Urothelium cell line (cell line): ENCODE measurements around the gene TTC12.

Experiments used
- DNase-seq: peaks from one replicate; pipeline ENCODE4 v3.0.0; 2011; ENCODE audit warnings: low spot score, mixed read lengths
- FAIRE-seq: peaks from 2 replicates; lab custom pipeline; 2011; peaks lifted over from hg19 to GRCh38; lab: Jason Lieb, UNC

Gene TTC12

DNA sequence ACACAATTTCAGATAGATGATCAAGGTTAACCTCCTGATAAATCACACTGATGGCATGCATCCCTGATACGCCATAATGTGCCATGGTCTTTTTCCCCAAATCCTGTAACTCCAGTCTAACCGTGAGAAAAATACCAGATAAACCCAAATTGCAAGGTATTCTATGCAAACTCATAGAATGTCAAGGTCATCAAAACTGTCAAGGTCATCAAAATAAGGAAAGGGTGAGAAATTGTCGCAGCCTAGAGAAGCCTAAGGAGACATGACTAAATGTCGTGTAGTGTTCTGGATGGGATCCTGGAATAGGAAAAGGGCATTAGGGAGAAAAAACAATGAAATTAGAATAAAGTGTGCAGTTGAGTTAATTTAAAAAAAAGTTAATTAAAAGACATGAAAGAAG is 4.7 kb downstream of the TTC12 start:
- no peak for DNase-seq
- no peak for FAIRE-seq

DNA sequence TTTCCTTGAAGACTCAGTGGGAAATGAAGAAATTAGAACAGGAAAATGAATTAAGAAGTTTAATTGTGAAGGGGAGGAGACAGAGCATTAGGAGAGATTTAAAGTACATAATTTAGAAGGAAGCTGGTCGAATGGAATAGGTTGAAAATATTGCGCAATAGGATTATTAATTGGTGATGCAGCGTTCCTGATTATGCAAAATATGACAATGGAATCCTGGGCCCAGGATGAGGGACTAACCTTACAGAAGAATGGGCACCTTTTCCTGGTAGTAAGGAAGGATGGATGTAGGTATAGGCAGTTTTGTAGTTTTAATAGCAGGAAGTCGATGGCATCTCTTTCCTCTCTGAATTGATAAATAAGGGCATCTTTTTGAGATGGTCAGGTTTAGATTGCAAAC is 7.8 kb downstream of the TTC12 start:
- FAIRE-seq (no peak), DNase-seq (no peak)

DNA sequence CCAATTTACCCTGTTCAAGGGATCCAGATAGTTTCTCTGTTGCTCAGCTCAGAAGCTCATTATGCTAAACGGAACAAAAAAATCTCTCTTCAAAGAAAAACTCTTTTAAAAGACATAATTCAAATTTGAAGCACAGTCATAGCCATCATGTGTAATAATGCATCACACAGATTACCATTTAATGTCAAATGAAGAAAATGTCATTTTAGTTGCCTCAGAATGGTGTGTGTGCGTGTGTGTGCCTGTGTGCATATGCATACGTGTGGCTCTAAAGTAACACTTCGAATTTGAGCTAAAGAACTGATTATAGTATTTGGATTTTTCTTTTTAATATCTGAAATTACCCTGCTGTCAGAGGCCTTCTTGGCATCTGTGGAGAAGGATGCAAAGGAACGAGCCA is 9.9 kb downstream of the TTC12 start:
- peak; percentile 77 for FAIRE-seq
- DNase-seq = no peak

DNA sequence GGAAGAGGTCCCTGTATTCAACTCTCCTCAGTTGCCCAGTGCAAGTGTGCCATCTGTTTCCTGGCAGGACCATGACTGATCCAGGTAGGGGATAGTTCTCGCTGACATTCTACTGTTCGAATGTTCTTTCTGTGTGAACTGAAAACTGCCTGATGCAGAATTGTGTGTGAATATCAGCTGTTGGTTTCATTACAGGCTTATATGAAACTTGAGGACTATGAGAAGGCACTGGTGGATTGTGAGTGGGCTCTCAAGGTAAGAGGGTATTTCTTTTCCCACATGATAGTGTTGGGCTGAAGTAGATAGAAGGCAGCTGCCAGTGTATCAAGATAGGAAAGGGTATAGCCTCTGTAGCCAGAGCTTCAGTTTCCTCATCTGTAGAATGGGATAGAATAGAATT is 15.3 kb downstream of the TTC12 start:
- FAIRE-seq (peak; percentile 20), DNase-seq (no peak)

DNA sequence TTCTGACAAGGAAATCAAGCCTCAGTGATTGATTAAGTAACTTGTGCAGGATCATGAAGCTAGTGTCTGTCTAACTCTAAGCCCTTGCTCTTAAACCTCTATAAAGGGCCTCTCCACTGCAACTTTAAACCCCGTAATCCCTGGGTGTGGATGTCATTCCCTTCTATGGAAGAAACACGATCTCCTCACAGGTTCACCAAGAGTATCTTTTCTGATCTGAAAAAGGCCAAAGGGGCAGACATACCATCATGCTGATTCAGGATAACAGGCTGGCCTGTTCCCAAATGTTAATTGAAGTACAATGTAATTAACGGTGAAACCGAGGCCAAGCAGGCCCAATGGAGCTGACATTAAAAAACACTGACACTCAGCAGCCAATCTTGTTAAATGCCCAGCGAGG is 17.1 kb downstream of the TTC12 start:
- FAIRE-seq = no peak

DNA sequence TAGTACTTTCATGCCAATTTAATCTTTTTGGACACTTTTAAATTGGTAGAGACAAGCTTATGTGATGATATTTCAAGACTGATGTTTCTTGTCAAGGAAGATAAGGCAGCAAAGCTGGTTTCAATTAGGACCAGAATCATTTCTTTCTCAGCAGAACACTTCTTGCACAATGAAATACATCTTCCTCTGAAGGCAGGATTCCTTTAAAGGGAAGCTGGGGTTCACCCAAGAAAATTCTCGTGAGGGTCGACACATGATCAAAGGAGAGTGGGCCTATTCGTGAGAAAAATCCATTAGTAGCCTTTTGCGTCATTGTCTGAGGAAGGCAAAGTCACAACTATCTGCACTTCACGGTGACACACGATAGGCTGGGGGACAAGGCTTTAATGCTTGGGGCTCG is 17.6 kb downstream of the TTC12 start:
- peak; percentile 82 for FAIRE-seq
- DNase-seq = no peak

More for the DNA sequence above, 17.1 kb downstream of the TTC12 start:
- DNase-seq = no peak

DNA sequence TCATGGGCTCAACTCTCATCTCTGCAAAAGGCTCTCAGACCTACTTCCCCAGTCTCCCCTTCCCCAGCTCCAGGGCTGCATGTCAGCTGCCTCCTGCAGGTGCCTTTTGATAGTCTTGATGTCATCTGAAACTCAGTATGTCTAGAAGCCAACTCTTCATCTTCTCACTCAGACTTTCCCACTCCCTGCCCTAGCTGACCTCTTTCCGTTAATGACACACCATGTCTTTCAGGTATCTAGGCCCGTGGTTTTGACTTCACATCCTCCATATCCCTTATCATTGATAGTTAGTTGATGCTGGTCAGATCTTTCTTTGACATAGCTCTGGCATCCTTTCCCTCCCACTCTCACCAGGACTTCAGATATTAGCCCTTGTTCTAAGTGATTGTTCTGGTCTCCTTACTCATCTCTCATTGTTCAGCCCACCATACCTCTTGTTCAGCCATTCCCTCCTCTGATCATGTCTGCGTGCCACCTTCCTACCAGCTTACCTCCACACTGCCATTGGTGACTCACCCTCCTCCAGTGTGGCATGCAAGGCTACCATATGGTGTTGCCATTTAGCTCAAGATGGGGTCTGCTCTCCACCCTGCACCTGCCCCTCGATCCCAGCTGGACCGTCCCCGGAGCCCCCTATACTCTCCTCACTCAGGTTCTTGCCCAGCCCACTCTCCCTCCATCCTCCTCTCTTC is 18.4 kb downstream of the TTC12 start:
- DNase-seq (no peak), FAIRE-seq (peak; percentile 62)

DNA sequence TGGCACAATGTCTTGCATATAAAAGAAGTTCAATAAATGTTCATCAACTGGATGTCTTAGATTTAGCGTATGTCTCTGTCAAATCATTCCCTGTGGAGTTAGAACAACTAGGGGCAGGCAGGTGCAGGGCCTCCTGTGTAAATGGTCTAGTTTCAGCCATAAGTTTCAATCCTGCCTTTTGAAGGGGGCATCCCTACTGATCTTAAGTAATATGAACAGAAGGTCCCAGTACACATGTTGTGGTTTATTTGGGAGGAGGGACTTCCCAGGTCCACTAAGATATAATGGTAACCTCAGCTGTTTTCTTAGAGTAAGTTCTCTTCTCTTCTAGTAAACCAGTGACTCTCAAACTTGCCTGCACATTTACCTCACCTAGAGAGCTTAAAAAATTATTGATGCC is 19.8 kb downstream of the TTC12 start:
- no peak for FAIRE-seq
- DNase-seq = no peak

DNA sequence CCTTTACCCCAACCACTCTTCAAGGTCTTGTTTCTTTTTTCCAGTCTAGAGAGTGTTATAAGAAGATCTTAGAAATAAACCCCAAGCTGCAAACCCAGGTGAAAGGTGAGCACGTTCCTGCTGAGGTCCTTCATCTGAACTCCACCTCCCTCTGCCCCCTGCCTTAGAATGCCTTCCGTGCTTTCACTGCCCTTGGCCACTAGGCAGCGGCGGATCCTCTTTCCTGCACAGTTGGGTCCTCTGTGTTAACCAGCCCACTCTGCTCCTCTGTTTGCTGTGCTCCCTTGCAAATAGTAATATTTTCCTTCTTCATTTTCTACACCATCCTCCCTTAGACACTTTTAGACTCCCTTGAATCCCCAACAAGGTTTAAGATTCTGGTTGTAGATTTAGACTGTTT is 24.3 kb downstream of the TTC12 start:
- no peak for DNase-seq
- no peak for FAIRE-seq

DNA sequence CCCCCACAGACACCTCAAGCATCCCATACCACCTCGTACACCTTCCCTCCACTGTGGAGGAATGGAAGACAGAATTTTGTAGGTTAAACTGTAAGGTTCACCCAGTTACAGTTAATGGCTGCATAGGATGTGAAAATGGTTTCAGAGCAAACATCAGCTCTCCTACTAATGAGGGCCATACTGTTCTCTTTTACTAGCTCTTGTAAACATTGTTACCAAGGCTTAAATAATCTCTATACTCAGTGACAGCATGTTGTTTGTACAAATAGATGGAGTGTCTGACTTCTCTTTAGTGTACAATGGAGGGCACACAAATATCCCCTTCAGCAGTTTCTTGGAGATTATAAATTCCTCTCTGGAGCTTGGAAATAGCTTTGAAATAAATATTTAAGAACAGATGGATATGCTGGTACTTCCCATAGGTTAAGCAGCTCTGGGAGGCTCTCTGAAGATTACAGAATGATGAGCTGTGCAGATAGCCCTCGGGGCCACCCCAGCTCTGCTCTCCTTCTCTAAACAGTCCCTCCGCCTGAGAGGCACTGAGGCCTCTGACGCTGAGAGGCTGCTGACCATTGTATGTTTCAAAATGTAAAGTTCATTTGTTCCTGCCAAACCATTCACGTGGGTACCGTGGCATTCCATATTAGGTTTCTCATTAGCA is 25.7 kb downstream of the TTC12 start:
- FAIRE-seq = peak; percentile 37
- no peak for DNase-seq

DNA sequence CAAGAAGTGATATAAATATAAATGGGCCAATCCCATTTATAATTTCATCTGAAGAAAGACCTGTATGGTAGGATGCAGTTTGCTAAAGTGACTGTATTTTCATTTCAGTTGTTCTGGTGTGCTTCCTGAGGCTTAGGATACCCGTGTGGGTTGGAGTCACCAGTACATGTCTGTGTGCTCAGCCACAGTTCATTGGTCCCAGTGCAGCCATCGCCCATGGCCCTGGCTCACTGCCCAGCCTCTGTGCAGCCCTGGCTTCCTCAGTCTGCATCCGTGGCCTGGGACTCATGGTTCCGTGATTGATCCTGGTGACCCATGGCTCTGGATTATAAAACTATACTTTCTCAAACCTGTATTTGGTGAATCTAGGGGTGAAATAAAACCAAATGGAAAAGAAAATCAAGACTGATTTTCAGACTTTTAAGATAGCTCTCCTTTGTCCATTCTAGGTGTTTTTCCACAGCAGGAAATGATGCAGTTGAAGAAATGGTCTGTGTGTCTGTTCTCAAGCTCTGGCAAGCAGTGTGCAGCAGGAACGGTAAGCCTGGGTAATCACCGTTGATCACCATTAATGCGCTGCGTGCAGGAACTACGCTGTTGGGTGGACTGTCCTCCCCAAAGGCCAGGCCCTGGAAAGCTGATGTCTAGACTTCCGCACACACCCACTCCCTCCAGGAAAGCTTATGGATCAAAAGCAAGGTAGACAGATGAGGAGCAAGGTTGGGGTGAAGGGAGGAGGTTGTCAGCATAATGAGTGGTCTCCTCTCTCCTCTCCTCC is 27.2 kb downstream of the TTC12 start:
- DNase-seq = no peak
- FAIRE-seq = no peak

DNA sequence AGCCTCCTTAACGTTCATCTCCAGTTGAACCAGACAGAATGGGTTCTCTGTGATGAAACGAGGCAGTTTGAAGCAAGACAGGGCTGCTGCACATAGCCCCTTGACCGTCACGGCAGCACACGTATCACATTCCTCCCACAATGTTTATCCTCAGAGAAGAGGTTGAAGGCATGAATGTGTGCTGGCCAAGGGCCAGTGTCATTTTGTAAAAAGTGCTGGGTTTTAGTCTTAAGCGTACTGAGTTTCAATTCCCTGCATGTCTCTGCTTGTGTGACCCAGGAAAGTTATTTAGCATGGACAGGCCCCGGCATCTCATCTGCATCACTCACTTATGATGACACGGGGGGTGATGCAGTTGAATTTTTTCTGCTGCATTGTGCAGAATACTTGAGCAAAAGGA is 31.6 kb downstream of the TTC12 start:
- DNase-seq = no peak

DNA sequence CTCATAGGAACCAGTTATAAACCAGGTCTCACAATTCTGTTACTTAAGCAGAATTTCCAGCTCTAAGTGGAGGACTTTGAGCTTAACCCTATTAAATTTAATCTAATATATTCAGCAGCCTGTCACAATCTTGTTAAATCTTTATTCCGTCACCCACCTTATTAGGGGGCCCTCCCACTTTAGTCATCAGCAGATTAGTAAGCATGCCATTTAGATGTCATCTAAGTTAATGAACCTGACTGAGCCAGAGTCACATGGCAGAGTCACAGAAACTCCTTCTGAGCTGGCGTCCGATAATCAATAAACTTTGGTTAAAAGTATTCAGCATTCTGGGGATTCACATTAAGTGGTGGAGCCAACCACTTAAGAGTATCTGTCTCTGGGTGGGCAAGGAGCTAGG is 35.1 kb downstream of the TTC12 start:
- no peak for FAIRE-seq
- no peak for DNase-seq

More for the DNA sequence above, 31.6 kb downstream of the TTC12 start:
- FAIRE-seq = no peak

DNA sequence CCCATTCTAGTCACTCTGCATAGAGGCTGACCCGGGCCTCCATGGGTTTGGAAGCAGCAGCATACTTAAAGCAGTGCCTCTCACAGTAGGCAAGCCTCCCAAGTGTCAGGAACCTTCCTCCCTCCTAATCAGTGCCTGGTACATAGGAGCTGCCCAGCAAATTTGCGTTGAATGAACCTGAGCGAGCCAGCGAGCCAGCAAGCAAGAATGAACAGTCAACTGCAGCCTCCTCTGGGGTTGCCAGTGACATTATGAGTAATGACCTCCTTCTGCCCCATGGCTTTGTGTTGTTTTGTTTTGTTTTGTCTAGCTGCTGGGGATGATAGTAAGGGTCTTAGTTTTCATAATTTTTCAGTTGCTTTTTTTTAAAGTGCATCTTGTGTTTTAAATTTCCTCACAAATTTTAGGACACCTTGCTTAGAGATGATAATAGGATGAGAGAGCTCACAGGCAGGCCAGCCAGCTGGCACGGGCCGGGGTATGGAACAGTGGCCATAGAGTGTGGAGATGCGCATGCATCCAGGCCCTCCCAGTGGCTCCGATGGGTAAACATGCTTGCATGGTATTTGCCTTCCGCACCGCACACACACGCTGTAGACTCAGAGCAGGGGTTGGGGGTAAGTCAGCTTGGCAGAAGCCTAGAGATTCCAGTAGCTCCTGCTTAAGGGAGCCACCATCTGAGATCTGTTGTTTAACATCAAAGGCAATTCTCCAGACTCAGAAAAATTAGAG is 36.1 kb downstream of the TTC12 start:
- no peak for DNase-seq
- no peak for FAIRE-seq

DNA sequence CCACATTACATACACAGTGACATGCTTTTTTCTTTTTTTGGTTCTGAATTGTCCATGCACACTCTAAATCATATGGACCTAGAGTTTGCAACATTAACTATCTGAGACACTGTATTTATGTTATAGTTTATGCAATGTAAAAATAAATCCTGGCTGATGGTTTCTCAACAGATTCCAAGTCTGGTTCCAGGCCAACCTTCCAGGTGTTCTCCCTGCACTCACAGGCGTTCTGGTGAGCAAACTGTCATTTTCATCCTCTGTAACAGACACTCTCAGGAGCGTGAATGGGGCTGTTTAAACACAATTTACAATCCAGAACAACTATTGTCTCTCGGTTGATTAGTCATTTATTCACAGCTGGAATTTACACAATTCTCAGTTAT is 36.7 kb downstream of the TTC12 start:
- FAIRE-seq = no peak
- no peak for DNase-seq

DNA sequence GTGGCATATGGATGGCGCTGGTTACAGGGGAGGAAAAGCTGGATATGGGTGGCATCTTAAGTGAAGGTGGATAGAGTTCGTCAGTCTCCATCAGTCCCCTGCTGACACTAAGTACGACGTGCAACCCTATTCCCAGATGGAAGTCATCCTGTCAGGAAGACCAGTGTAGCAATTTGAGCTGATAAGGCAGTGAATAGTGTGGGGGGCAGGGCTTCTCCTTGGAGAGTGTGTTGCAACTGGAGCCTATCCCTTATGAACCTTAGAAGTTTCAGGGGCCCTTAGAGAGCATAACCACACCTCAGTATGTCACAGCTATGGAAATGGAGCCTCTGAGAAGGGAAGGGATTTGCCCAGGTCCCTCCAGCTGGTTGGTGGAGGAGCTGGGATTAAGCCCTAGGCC is 37.1 kb downstream of the TTC12 start:
- FAIRE-seq (no peak), DNase-seq (no peak)

DNA sequence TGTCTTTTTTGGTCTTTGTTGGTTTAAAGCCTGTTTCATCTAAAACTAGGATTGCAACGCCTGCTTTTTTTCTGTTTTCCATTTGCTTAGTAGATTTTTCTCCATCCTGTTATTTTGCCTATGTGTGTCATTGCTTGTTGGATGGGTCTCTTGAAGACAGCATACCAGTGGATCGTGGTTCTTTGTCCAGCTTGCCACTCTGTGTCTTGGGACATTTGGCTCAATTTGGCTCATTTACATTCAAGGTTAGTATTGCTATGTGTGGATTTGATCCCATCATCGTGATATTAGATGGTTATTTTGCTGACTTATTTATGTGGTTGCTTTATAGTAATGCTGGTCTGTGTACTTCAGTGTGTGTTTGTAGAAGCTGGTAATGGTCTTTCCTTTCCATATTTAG is 41.8 kb downstream of the TTC12 start:
- DNase-seq = no peak
- peak; percentile 74 for FAIRE-seq

DNA sequence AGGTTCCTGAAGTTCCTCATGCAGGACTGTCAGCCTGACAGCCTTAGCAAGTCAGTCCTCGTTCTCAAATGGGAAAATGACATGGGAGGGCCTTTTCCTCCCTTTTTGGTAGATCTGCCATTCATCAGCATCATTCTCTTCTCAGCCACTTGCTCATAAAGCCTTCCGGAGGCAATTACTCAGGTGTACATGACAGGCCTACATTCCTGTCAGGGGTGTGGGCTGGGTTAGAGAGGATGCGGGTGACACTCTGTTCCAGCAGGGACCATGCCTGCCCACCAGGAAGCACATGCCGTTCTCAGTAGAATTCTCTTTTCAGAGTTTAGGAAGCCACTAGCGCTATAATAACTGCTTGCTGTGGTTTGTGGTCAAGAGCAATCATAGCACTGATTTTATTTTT is 49.0 kb downstream of the TTC12 start:
- DNase-seq = no peak
- FAIRE-seq = peak; percentile 73

DNA sequence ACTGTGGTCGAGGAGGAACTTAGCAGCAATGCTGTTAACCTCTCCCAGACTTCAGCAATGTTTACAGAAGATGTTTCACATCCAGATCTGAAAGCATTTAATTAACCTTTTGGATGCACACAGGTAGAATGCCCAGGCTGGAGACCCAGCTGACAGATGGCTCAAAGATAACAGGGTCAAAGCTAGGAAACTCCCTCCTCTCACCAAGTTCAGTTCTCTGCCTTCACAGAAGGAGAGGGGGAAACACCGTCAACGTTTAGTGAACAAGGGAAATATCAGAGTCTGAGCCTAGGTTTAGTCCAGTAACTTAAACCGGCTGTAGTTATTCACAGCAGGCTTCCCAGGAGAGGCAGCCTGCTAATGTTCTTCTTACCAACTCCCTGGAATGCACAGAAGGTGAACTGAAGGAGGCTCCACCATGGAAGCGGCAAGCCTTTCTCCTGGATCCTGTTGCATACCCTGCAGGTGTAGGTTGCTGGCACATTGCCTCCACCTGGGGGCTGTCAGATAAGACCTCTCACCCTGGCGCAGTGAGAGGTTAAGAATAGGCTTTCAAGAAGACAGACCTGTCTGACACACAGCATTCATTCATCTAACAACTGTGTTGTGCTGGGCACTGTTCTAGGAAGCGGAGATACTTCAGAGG is 49.7 kb downstream of the TTC12 start:
- no peak for FAIRE-seq
- DNase-seq = no peak

DNA sequence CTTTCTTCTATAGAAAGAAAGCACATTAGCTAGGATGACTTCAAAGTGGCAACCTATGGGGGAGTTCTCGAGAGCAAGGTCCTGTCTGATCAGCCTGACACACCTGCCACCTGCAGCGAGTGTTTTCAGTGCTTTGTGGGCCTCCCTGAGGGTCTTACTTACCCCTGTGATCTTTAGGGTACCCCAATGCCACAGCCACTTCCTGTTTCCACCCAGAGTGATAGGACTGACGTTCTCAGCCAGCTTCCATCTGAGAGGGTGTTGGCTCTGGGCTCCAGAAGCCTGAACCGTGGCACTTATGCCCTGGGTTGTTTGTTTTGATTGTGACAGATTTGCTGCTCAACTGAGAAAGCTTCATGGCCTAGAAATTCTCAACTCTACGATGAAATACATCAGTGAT is 51.5 kb downstream of the TTC12 start:
- FAIRE-seq (no peak), DNase-seq (no peak)

DNA sequence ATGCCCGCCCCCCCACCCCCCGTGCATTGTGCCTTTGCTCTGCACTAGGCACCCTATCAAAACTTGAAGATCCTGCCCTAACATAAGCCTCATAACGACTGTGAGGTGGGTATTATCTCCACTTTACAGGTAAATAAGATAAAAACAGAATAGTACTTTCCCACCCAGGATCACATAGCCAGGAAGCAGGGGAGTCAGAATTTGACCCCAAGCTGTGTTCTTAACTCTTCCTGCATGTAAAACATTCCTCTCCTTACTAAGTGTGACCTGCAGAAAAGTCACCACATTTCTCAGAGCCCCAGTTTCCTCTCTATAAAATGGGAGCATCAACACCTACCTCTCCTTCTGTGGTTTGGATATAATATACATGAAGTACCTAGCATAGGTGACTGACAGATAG is 55.0 kb downstream of the TTC12 start:
- no peak for DNase-seq
- no peak for FAIRE-seq
